HEK293 (cell line): ENCODE data around the gene NHERF2.

Experiments used
- KLF1 ChIP-seq: fragments of 450-650 bp; formaldehyde crosslinking; IDR thresholded peaks from 2 replicates; pipeline ENCODE4 v1.5.1; 2016; ENCODE audit warnings: missing biosample characterization, missing genetic modification characterization
- KLF16 ChIP-seq: fragments of 450-650 bp; formaldehyde crosslinking; IDR thresholded peaks from 2 replicates; pipeline ENCODE4 v1.5.1; 2017; ENCODE audit warnings: missing biosample characterization, missing genetic modification characterization
- KLF7 ChIP-seq: fragments of 450-650 bp; formaldehyde crosslinking; IDR thresholded peaks from 2 replicates; pipeline ENCODE4 v1.5.1; 2016; ENCODE audit warnings: missing biosample characterization, missing genetic modification characterization, borderline replicate concordance
- SP3 ChIP-seq: fragments of 450-650 bp; formaldehyde crosslinking; IDR thresholded peaks from 2 replicates; pipeline ENCODE4 v1.5.1; 2016; ENCODE audit warnings: missing biosample characterization, missing genetic modification characterization
- ZBTB17 ChIP-seq: fragments of 450-650 bp; formaldehyde crosslinking; IDR thresholded peaks from 2 replicates; pipeline ENCODE4 v1.5.1; 2016; ENCODE audit warnings: missing biosample characterization, missing genetic modification characterization
- ZBTB48 ChIP-seq: fragments of 450-650 bp; formaldehyde crosslinking; IDR thresholded peaks from 2 replicates; pipeline ENCODE4 v1.5.1; 2016; ENCODE audit warnings: missing biosample characterization, missing genetic modification characterization
- ZBTB8A ChIP-seq: fragments of 450-650 bp; formaldehyde crosslinking; IDR thresholded peaks from 2 replicates; pipeline ENCODE4 v1.5.1; 2016; ENCODE audit warnings: missing biosample characterization, missing genetic modification characterization
- ZEB2 ChIP-seq: fragments of 450-650 bp; formaldehyde crosslinking; IDR thresholded peaks from 2 replicates; pipeline ENCODE4 v1.5.1; 2016; ENCODE audit warnings: missing biosample characterization, missing genetic modification characterization
- ZNF121 ChIP-seq: fragments of 450-650 bp; formaldehyde crosslinking; IDR thresholded peaks from 2 replicates; pipeline ENCODE4 v1.5.1; 2016; ENCODE audit warnings: missing biosample characterization, missing genetic modification characterization
- ZNF2 ChIP-seq: fragments of 450-650 bp; formaldehyde crosslinking; IDR thresholded peaks from 2 replicates; pipeline ENCODE4 v1.5.1; 2016; ENCODE audit warnings: missing biosample characterization, missing genetic modification characterization
- ZNF350 ChIP-seq: fragments of 450-650 bp; formaldehyde crosslinking; IDR thresholded peaks from 2 replicates; pipeline ENCODE4 v1.5.0; 2017; ENCODE audit warnings: missing biosample characterization, mild to moderate bottlenecking, missing genetic modification characterization
- ZNF354C ChIP-seq: fragments of 450-650 bp; formaldehyde crosslinking; IDR thresholded peaks from 2 replicates; pipeline ENCODE4 v1.5.1; 2016; ENCODE audit warnings: missing biosample characterization, missing genetic modification characterization, low read depth, borderline replicate concordance
- ZNF416 ChIP-seq: fragments of 450-650 bp; formaldehyde crosslinking; IDR thresholded peaks from 2 replicates; pipeline ENCODE4 v1.5.1; 2016; ENCODE audit warnings: missing biosample characterization, missing genetic modification characterization
- ZNF707 ChIP-seq: fragments of 450-650 bp; formaldehyde crosslinking; IDR thresholded peaks from 2 replicates; pipeline ENCODE4 v1.5.1; 2016; ENCODE audit warnings: missing biosample characterization, missing genetic modification characterization
- TF ChIP-seq, protein P1 (sequence below): fragments of 450-650 bp; formaldehyde crosslinking; IDR thresholded peaks from 2 replicates; pipeline ENCODE4 v1.5.1; 2016; ENCODE audit warnings: missing biosample characterization, missing genetic modification characterization
- TF ChIP-seq, protein P2 (sequence below): fragments of 450-650 bp; formaldehyde crosslinking; IDR thresholded peaks from 2 replicates; pipeline ENCODE4 v1.5.1; 2016; ENCODE audit warnings: missing biosample characterization, missing genetic modification characterization
- TF ChIP-seq, protein P3 (sequence below): fragments of 450-650 bp; formaldehyde crosslinking; IDR thresholded peaks from 2 replicates; pipeline ENCODE4 v1.5.1; 2016; ENCODE audit warnings: missing biosample characterization, missing genetic modification characterization
- TF ChIP-seq, protein P4 (sequence below): fragments of 450-650 bp; formaldehyde crosslinking; IDR thresholded peaks from 2 replicates; pipeline ENCODE4 v1.5.1; 2016; ENCODE audit warnings: missing biosample characterization, missing genetic modification characterization
- TF ChIP-seq, protein P5 (sequence below): IDR thresholded peaks from 2 replicates; pipeline ENCODE4 v1.6.1; 2011; ENCODE audit warnings: mild to moderate bottlenecking, low read depth, low read length, borderline replicate concordance
- TF ChIP-seq, protein P6 (sequence below): fragments of 450-650 bp; formaldehyde crosslinking; IDR thresholded peaks from 2 replicates; pipeline ENCODE4 v1.5.1; 2017; ENCODE audit warnings: missing biosample characterization, missing genetic modification characterization
- TF ChIP-seq, protein P7 (sequence below): fragments of 450-650 bp; formaldehyde crosslinking; IDR thresholded peaks from 2 replicates; pipeline ENCODE4 v1.5.1; 2016; ENCODE audit warnings: missing biosample characterization, missing genetic modification characterization

Gene NHERF2

DNA sequence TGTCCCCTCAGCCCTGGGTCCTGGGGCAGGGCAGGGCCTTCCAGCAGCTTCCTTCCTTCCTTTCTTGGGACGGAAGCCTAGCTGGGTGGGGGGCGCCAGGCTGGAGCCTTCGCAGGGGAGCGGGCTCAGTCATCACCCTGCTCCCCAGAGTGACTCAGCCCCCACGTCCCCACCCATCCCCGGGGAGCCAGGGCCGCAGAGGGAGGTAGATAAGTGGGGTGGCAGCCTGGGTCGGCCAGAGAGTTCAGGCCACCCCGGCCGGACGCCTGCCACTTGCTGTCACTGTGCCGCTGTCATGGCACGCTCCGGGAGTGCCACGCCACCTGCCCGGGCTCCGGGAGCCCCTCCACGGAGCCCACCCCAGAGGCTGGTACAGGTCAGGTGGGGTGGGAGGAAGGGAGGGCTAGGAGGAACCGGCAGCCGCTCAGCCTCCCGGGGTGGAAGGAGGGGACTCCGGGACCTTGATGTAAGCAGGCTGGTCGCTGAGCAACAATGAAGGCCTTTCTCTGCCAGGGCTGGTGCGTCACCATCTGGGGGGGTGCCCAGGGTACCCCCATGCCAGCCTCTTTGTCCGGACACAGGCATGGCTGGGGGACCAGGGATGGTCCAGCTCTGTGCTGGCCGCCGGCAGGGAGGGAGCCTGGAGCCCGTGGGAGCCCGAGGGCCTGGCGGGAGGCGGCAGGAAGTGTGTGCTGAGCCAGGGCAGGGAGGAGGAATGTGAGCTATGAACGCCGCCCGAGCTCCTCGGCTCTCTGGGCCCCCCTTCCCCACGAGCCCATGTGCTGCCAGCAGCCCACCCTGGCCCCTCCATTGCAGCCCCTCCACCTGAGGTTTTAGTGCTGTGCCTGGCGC, 6.6 kb downstream of the NHERF2 start (continued):
- TF ChIP-seq, protein P1, sequence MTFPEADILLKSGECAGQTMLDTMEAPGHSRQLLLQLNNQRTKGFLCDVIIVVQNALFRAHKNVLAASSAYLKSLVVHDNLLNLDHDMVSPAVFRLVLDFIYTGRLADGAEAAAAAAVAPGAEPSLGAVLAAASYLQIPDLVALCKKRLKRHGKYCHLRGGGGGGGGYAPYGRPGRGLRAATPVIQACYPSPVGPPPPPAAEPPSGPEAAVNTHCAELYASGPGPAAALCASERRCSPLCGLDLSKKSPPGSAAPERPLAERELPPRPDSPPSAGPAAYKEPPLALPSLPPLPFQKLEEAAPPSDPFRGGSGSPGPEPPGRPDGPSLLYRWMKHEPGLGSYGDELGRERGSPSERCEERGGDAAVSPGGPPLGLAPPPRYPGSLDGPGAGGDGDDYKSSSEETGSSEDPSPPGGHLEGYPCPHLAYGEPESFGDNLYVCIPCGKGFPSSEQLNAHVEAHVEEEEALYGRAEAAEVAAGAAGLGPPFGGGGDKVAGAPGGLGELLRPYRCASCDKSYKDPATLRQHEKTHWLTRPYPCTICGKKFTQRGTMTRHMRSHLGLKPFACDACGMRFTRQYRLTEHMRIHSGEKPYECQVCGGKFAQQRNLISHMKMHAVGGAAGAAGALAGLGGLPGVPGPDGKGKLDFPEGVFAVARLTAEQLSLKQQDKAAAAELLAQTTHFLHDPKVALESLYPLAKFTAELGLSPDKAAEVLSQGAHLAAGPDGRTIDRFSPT (tag by site-specific recombination), result peak; percentile 56; the same call in 1 of the 2 replicates
- TF ChIP-seq, protein P2, sequence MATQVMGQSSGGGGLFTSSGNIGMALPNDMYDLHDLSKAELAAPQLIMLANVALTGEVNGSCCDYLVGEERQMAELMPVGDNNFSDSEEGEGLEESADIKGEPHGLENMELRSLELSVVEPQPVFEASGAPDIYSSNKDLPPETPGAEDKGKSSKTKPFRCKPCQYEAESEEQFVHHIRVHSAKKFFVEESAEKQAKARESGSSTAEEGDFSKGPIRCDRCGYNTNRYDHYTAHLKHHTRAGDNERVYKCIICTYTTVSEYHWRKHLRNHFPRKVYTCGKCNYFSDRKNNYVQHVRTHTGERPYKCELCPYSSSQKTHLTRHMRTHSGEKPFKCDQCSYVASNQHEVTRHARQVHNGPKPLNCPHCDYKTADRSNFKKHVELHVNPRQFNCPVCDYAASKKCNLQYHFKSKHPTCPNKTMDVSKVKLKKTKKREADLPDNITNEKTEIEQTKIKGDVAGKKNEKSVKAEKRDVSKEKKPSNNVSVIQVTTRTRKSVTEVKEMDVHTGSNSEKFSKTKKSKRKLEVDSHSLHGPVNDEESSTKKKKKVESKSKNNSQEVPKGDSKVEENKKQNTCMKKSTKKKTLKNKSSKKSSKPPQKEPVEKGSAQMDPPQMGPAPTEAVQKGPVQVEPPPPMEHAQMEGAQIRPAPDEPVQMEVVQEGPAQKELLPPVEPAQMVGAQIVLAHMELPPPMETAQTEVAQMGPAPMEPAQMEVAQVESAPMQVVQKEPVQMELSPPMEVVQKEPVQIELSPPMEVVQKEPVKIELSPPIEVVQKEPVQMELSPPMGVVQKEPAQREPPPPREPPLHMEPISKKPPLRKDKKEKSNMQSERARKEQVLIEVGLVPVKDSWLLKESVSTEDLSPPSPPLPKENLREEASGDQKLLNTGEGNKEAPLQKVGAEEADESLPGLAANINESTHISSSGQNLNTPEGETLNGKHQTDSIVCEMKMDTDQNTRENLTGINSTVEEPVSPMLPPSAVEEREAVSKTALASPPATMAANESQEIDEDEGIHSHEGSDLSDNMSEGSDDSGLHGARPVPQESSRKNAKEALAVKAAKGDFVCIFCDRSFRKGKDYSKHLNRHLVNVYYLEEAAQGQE (tag by site-specific recombination), result no peak
- TF ChIP-seq ZNF707 (no peak), ZNF350 (tag by site-specific recombination) (no peak), ZBTB8A (tag by site-specific recombination) (no peak), ZNF121 (tag by site-specific recombination) (no peak), ZBTB17 (tag by site-specific recombination) (peak; percentile 35; the same call in 1 of the 2 replicates), SP3 (tag by site-specific recombination) (no peak), ZNF354C (tag by site-specific recombination) (no peak), ZNF416 (tag by site-specific recombination) (no peak), ZEB2 (tag by site-specific recombination) (no peak), KLF1 (tag by site-specific recombination) (no peak), ZBTB48 (tag by site-specific recombination) (no peak), ZNF2 (tag by site-specific recombination) (no peak), KLF16 (tag by site-specific recombination) (no peak), KLF7 (tag by site-specific recombination) (no peak)
- TF ChIP-seq, protein P3, sequence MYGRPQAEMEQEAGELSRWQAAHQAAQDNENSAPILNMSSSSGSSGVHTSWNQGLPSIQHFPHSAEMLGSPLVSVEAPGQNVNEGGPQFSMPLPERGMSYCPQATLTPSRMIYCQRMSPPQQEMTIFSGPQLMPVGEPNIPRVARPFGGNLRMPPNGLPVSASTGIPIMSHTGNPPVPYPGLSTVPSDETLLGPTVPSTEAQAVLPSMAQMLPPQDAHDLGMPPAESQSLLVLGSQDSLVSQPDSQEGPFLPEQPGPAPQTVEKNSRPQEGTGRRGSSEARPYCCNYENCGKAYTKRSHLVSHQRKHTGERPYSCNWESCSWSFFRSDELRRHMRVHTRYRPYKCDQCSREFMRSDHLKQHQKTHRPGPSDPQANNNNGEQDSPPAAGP (tag by site-specific recombination), result peak; percentile 42; the same call in 1 of the 2 replicates
- TF ChIP-seq, protein P4, sequence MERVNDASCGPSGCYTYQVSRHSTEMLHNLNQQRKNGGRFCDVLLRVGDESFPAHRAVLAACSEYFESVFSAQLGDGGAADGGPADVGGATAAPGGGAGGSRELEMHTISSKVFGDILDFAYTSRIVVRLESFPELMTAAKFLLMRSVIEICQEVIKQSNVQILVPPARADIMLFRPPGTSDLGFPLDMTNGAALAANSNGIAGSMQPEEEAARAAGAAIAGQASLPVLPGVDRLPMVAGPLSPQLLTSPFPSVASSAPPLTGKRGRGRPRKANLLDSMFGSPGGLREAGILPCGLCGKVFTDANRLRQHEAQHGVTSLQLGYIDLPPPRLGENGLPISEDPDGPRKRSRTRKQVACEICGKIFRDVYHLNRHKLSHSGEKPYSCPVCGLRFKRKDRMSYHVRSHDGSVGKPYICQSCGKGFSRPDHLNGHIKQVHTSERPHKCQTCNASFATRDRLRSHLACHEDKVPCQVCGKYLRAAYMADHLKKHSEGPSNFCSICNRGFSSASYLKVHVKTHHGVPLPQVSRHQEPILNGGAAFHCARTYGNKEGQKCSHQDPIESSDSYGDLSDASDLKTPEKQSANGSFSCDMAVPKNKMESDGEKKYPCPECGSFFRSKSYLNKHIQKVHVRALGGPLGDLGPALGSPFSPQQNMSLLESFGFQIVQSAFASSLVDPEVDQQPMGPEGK (tag by site-specific recombination), result peak; percentile 55; the same call in 1 of the 2 replicates
- TF ChIP-seq, protein P5, sequence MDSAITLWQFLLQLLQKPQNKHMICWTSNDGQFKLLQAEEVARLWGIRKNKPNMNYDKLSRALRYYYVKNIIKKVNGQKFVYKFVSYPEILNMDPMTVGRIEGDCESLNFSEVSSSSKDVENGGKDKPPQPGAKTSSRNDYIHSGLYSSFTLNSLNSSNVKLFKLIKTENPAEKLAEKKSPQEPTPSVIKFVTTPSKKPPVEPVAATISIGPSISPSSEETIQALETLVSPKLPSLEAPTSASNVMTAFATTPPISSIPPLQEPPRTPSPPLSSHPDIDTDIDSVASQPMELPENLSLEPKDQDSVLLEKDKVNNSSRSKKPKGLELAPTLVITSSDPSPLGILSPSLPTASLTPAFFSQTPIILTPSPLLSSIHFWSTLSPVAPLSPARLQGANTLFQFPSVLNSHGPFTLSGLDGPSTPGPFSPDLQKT, result no peak
- TF ChIP-seq, protein P6, sequence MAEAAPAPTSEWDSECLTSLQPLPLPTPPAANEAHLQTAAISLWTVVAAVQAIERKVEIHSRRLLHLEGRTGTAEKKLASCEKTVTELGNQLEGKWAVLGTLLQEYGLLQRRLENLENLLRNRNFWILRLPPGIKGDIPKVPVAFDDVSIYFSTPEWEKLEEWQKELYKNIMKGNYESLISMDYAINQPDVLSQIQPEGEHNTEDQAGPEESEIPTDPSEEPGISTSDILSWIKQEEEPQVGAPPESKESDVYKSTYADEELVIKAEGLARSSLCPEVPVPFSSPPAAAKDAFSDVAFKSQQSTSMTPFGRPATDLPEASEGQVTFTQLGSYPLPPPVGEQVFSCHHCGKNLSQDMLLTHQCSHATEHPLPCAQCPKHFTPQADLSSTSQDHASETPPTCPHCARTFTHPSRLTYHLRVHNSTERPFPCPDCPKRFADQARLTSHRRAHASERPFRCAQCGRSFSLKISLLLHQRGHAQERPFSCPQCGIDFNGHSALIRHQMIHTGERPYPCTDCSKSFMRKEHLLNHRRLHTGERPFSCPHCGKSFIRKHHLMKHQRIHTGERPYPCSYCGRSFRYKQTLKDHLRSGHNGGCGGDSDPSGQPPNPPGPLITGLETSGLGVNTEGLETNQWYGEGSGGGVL (tag by site-specific recombination), result 0 out of 2 replicates have a peak, but pooled peaks have one; percentile 13
- TF ChIP-seq, protein P7, sequence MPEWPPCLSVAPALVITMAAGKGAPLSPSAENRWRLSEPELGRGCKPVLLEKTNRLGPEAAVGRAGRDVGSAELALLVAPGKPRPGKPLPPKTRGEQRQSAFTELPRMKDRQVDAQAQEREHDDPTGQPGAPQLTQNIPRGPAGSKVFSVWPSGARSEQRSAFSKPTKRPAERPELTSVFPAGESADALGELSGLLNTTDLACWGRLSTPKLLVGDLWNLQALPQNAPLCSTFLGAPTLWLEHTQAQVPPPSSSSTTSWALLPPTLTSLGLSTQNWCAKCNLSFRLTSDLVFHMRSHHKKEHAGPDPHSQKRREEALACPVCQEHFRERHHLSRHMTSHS (tag by site-specific recombination), result no peak
- TF ChIP-seq, all 188 proteins: peak for 13
